MM.1S (cell line): ENCODE data around the gene CNN3.
A peak's percentile ranks its signal among the peaks of the same experiment; 100 is the strongest.

Experiments used
- DNase-seq: peaks from one replicate; pipeline ENCODE4 v3.0.0-alpha.2; 2015
- H2AFZ ChIP-seq: fragments of 300-600 bp; sonication (generic); 2 replicates; pipeline ENCODE4 v1.6.0; 2016; ENCODE audit warnings: antibody characterized with exemption, low read length
- H3F3A ChIP-seq: fragments of 300-600 bp; sonication (generic); 2 replicates; pipeline ENCODE4 v1.6.1; 2016; ENCODE audit warnings: mild to moderate bottlenecking, antibody characterized with exemption, low read length, moderate library complexity, mixed read lengths; ENCODE audit not compliant: insufficient read depth
- H3K27ac ChIP-seq: fragments of 300-600 bp; sonication (generic); 2 replicates; pipeline ENCODE4 v1.5.1; 2016; ENCODE audit warnings: mild to moderate bottlenecking, low read length
- H3K27me3 ChIP-seq: fragments of 300-600 bp; sonication (generic); replicated peaks from 2 replicates; pipeline ENCODE4 v1.6.0; 2016; ENCODE audit warnings: low read length; ENCODE audit not compliant: insufficient read depth
- H3K36me3 ChIP-seq: fragments of 300-600 bp; sonication (generic); replicated peaks from 2 replicates; pipeline ENCODE4 v1.6.1; 2016; ENCODE audit warnings: mild to moderate bottlenecking, low read length, mixed read lengths; ENCODE audit not compliant: insufficient read depth
- H3K4me1 ChIP-seq: fragments of 300-600 bp; sonication (generic); 2 replicates; pipeline ENCODE4 v1.6.1; 2016; ENCODE audit warnings: low read length, mixed read lengths
- H3K4me2 ChIP-seq: fragments of 300-600 bp; sonication (generic); 2 replicates; pipeline ENCODE4 v1.6.0; 2016; ENCODE audit warnings: low read depth, low read length
- H3K4me3 ChIP-seq: fragments of 300-600 bp; sonication (generic); 2 replicates; pipeline ENCODE4 v1.5.1; 2016; ENCODE audit warnings: low read length, mixed read lengths
- H3K79me2 ChIP-seq: fragments of 300-600 bp; sonication (generic); 2 replicates; pipeline ENCODE4 v1.6.1; 2016; ENCODE audit warnings: mixed run types, low read length, mixed read lengths
- H3K9ac ChIP-seq: fragments of 300-600 bp; sonication (generic); 2 replicates; pipeline ENCODE4 v1.6.1; 2016; ENCODE audit warnings: low read length, mixed read lengths
- H3K9me2 ChIP-seq: fragments of 300-600 bp; sonication (generic); replicated peaks from 2 replicates; pipeline ENCODE4 v1.6.1; 2016; ENCODE audit warnings: mild to moderate bottlenecking, low read length, mixed read lengths; ENCODE audit not compliant: insufficient read depth
- H3K9me3 ChIP-seq: fragments of 300-600 bp; sonication (generic); replicated peaks from 2 replicates; pipeline ENCODE4 v1.6.1; 2016; ENCODE audit warnings: mild to moderate bottlenecking, low read length, mixed read lengths; ENCODE audit not compliant: insufficient read depth
- H4K20me1 ChIP-seq: fragments of 300-600 bp; sonication (generic); 2 replicates; pipeline ENCODE4 v1.6.1; 2016; ENCODE audit warnings: mild to moderate bottlenecking, low read length, moderate library complexity, mixed read lengths; ENCODE audit not compliant: insufficient read depth
- CTCF ChIP-seq: fragments of 300-600 bp; sonication (generic); IDR thresholded peaks from 2 replicates; pipeline ENCODE4 v1.5.1; 2016; ENCODE audit warnings: antibody characterized with exemption, low read length, mixed read lengths
- EZH2 ChIP-seq: fragments of 300-600 bp; sonication (generic); optimal IDR thresholded peaks from 2 replicates; pipeline ENCODE3; 2017; ENCODE audit warnings: low read depth, mild to moderate bottlenecking, antibody characterized with exemption, low read length, mixed read lengths
- EZH2phosphoT487 ChIP-seq: fragments of 300-600 bp; sonication (generic); IDR thresholded peaks from 2 replicates; pipeline ENCODE4 v1.6.1; 2018; ENCODE audit warnings: antibody characterized with exemption, low read length

Gene CNN3

GRCh38 chr1:94962409-94963265 is 35.7 kb upstream of the CNN3 start:
- peak overlapping the region; percentile 49; the same call in 1 of the 2 replicates for H3K27ac ChIP-seq
- H3K9ac ChIP-seq: peak overlapping the region; percentile 37; the same call in 1 of the 2 replicates
- peak; percentile 51 for DNase-seq

DNA sequence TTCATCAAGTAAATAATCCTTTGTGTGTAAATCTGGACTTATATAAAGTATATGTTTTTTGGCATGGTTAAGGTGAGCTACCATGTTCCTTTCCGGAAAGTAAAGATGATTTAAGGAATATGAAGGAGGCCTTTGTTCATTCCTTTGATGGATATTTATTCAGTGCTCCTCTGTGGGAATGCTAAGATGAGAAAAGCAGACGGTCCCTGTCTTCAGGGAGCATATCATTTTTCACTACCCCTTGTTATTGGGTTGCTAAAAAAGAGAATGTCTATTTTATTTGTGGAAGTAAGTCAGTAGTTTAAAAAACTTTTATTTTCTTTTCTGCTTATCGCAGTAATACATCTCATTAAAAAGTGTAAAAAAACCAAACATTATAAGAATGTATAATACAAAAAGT is 35.1 kb upstream of the CNN3 start:
- Histone ChIP-seq H3K9ac (no peak overlapping the region), H3K27me3 (no peaks in the 10 kb centered on the region), H3K9me3 (no peaks in the 10 kb centered on the region), H4K20me1 (no peaks in the 10 kb centered on the region), H3K36me3 (no peaks in the 10 kb centered on the region), H3K9me2 (no peaks in the 10 kb centered on the region), H3K27ac (no peak overlapping the region), H3K4me3 (no peak overlapping the region), H3K4me1 (no peaks in the 10 kb centered on the region), H3F3A (no peaks in the 10 kb centered on the region), H3K4me2 (no peak overlapping the region), H2AFZ (no peak overlapping the region), H3K79me2 (no peaks in the 10 kb centered on the region)
- DNase-seq: no peak
- no peak for TF ChIP-seq CTCF
- TF ChIP-seq EZH2phosphoT487: no peak
- TF ChIP-seq EZH2: no peak

More at GRCh38 chr1:94962409-94963265, 35.7 kb upstream of the CNN3 start:
- H4K20me1 ChIP-seq: no peaks in the 10 kb centered on the region
- H3K27me3 ChIP-seq: no peaks in the 10 kb centered on the region
- H3K4me1 ChIP-seq: no peaks in the 10 kb centered on the region
- peak overlapping the region; percentile 29; the same call in 1 of the 2 replicates for H3K4me3 ChIP-seq
- H3K9me3 ChIP-seq: no peaks in the 10 kb centered on the region
- no peaks in the 10 kb centered on the region for H3K79me2 ChIP-seq
- H3K36me3 ChIP-seq: no peaks in the 10 kb centered on the region
- H2AFZ ChIP-seq: peak overlapping the region; percentile 77
- TF ChIP-seq CTCF (no peak), EZH2phosphoT487 (no peak), EZH2 (no peak)
- no peaks in the 10 kb centered on the region for H3K9me2 ChIP-seq
- H3K4me2 ChIP-seq: peak overlapping the region; percentile 68
- H3F3A ChIP-seq: no peaks in the 10 kb centered on the region

- Histone ChIP-seq H3K36me3 (no peaks in the 10 kb centered on the region), H3K4me2 (no peak overlapping the region), H3K27me3 (no peaks in the 10 kb centered on the region), H3K9ac (no peak overlapping the region), H3K27ac (no peak overlapping the region), H3K79me2 (no peaks in the 10 kb centered on the region), H3K9me3 (no peaks in the 10 kb centered on the region), H3F3A (no peaks in the 10 kb centered on the region), H2AFZ (no peak overlapping the region), H3K9me2 (no peaks in the 10 kb centered on the region), H3K4me3 (no peak overlapping the region), H4K20me1 (no peaks in the 10 kb centered on the region), H3K4me1 (no peaks in the 10 kb centered on the region)
- DNase-seq: no peak
- TF ChIP-seq CTCF (no peak), EZH2 (no peak), EZH2phosphoT487 (no peak)
Observed at GRCh38 chr1:94961582-94961981, 34.7 kb upstream of the CNN3 start.
